ENCODE data around the gene OCA2. TPM values are rescaled to one million over a fixed set of nuclear protein-coding genes. Genes with fewer than 3 reads are reported as not detected.

The OCA2 gene
- total RNA-seq, 1 donor from 2014 or later: 0.73 TPM

GRCh38 chr15:27817258-27817657 is 281.9 kb downstream of the OCA2 start:
- no peak for DNase-seq (ENCODE audit: low spot score)

- DNase-seq (ENCODE audit: low spot score): no peak
These were observed 282.3 kb downstream of the OCA2 start for GRCh38 chr15:27816790-27817189.

- no peak for DNase-seq (ENCODE audit: low spot score)
These were observed 284.1 kb downstream of the OCA2 start for GRCh38 chr15:27815035-27815434.

GRCh38 chr15:27813139-27813538 is 286.0 kb downstream of the OCA2 start:
- no peak for DNase-seq (ENCODE audit: low spot score)

- no peak for DNase-seq (ENCODE audit: low spot score)
These were observed 290.9 kb downstream of the OCA2 start for GRCh38 chr15:27808182-27808581.

GRCh38 chr15:27807335-27807734 is 291.8 kb downstream of the OCA2 start:
- DNase-seq (ENCODE audit: low spot score): no peak

GRCh38 chr15:27806396-27806795 is 292.7 kb downstream of the OCA2 start:
- DNase-seq (ENCODE audit: low spot score): no peak

GRCh38 chr15:27805261-27806220 is 293.6 kb downstream of the OCA2 start:
- DNase-seq (ENCODE audit: low spot score): no peak

- DNase-seq (ENCODE audit: low spot score): no peak
These were observed 294.4 kb downstream of the OCA2 start for GRCh38 chr15:27804569-27805260.

- DNase-seq (ENCODE audit: low spot score): no peak
These were observed 300.3 kb downstream of the OCA2 start for GRCh38 chr15:27798807-27799206.

- DNase-seq (ENCODE audit: low spot score): no peak
These were observed 301.4 kb downstream of the OCA2 start for GRCh38 chr15:27797765-27798164.

GRCh38 chr15:27796405-27797320 is 302.5 kb downstream of the OCA2 start:
- DNase-seq (ENCODE audit: low spot score): no peak

- DNase-seq (ENCODE audit: low spot score): no peak
These were observed 306.3 kb downstream of the OCA2 start for GRCh38 chr15:27792756-27793264.

- DNase-seq (ENCODE audit: low spot score): no peak
These were observed 308.8 kb downstream of the OCA2 start for GRCh38 chr15:27790270-27790669.

- no peak for DNase-seq (ENCODE audit: low spot score)
These were observed 311.2 kb downstream of the OCA2 start for GRCh38 chr15:27787931-27788330.

GRCh38 chr15:27784107-27784506 is 315.0 kb downstream of the OCA2 start:
- DNase-seq (ENCODE audit: low spot score): no peak

- no peak for DNase-seq (ENCODE audit: low spot score)
These were observed 315.4 kb downstream of the OCA2 start for GRCh38 chr15:27783678-27784077.

GRCh38 chr15:27782125-27782524 is 317.0 kb downstream of the OCA2 start:
- no peak for DNase-seq (ENCODE audit: low spot score)

GRCh38 chr15:27776501-27776900 is 322.6 kb downstream of the OCA2 start:
- no peak for DNase-seq (ENCODE audit: low spot score)

GRCh38 chr15:27774638-27775037 is 324.5 kb downstream of the OCA2 start:
- DNase-seq (ENCODE audit: low spot score): no peak

GRCh38 chr15:27774191-27774590 is 324.9 kb downstream of the OCA2 start:
- no peak for DNase-seq (ENCODE audit: low spot score)

- no peak for DNase-seq (ENCODE audit: low spot score)
These were observed 327.2 kb downstream of the OCA2 start for GRCh38 chr15:27771892-27772291.
